Activated T-helper 1 cell treated with anti-CD3 and anti-CD28 coated beads, Interleukin-12 subunit alpha, Interleukin-12 subunit beta, Interleukin-2, Interleukin-4 antibody, amounts not matched to agents 30 ng/mL and 10 ng/mL and 1 ng/mL, durations not matched to agents 14 hours and 24 hours and 36 hours (primary cell): ENCODE data around the gene FCHO1. TPM values are rescaled to one million over a fixed set of nuclear protein-coding genes. Genes with fewer than 3 reads are reported as not detected.
A peak's percentile ranks its signal among the peaks of the same experiment; 100 is the strongest.

Experiments used
- DNase-seq: peaks from one replicate; pipeline ENCODE4 v3.0.0; 2021; ENCODE audit warnings: low spot score
- H3K27ac Mint-ChIP-seq: one replicate; pipeline ENCODE4 v1.8.0; 2021; ENCODE audit warnings: mild to moderate bottlenecking, mixed read lengths
- H3K27me3 Mint-ChIP-seq: one replicate; pipeline ENCODE4 v1.8.0; 2022; ENCODE audit warnings: mild to moderate bottlenecking, moderate library complexity, mixed read lengths; ENCODE audit not compliant: insufficient read depth
- H3K36me3 Mint-ChIP-seq: one replicate; pipeline ENCODE4 v1.8.0; 2021; ENCODE audit warnings: low read depth, mixed read lengths
- H3K4me1 Mint-ChIP-seq: one replicate; pipeline ENCODE4 v1.8.0; 2021; ENCODE audit warnings: low read depth, mixed read lengths
- H3K4me3 Mint-ChIP-seq: one replicate; pipeline ENCODE4 v1.8.0; 2021; ENCODE audit warnings: mild to moderate bottlenecking, moderate library complexity, mixed read lengths
- H3K9me3 Mint-ChIP-seq: one replicate; pipeline ENCODE4 v1.8.0; 2021; ENCODE audit warnings: mixed read lengths
- intact Hi-C: fragments of 100-400 bp; cut with micrococcal nuclease; formaldehyde crosslinking; loops from one replicate; pipeline ENCODE4 v1.15.1; 2024
- total RNA-seq: library from RNA; stranded (reverse); gene quantifications from 2 replicates; pipeline ENCODE4 v1.2.3, GENCODE V29; 2022

The FCHO1 gene
- total RNA-seq, 1 donor from 2014 or later, result 93.6 TPM

- intact Hi-C loops, result no loop called here
- peak overlapping the region; percentile 21 for H3K27ac Mint-ChIP-seq
- no peak for DNase-seq
- H3K27me3 Mint-ChIP-seq, result no peaks in the 10 kb centered on the region
- peaks cover 71% of the 10 kb centered on the region for H3K36me3 Mint-ChIP-seq
- peaks cover 4% of the 10 kb centered on the region for H3K9me3 Mint-ChIP-seq
- no peak overlapping the region for H3K4me3 Mint-ChIP-seq
- peaks cover 24% of the 10 kb centered on the region for H3K4me1 Mint-ChIP-seq
Measured at GRCh38 chr19:17836530-17836929, 85.3 kb downstream of the FCHO1 start.

GRCh38 chr19:17837972-17838371, 86.7 kb downstream of the FCHO1 start:
- no peak overlapping the region for H3K4me3 Mint-ChIP-seq
- H3K9me3 Mint-ChIP-seq, result peaks cover 4% of the 10 kb centered on the region
- no peak for DNase-seq
- H3K4me1 Mint-ChIP-seq, result peaks cover 24% of the 10 kb centered on the region
- intact Hi-C loops, result no loop called here
- H3K27ac Mint-ChIP-seq, result peak overlapping the region; percentile 84
- H3K27me3 Mint-ChIP-seq, result no peaks in the 10 kb centered on the region
- H3K36me3 Mint-ChIP-seq, result peaks cover 64% of the 10 kb centered on the region

Other genes with a start within 250 kb of the FCHO1 start
- 58.9 and 61.3 TPM in 2 replicates for gene PGLS, start 239.8 kb upstream of the FCHO1 start, total RNA-seq
- 115 and 117 TPM in 2 replicates for gene COLGALT1, start 195.8 kb upstream of the FCHO1 start, total RNA-seq
- 0.02 TPM in 1 of 2 replicates, not detected in the other for gene UNC13A, start 63.1 kb upstream of the FCHO1 start, total RNA-seq
- gene MAP1S, start 32.0 kb upstream of the FCHO1 start, total RNA-seq, result 81.7 and 83.7 TPM in 2 replicates
- gene B3GNT3, start 43.7 kb downstream of the FCHO1 start, total RNA-seq, result not detected in 2 replicates
- gene INSL3, start 70.0 kb downstream of the FCHO1 start, total RNA-seq, result 8.7 and 9.3 TPM in 2 replicates
- gene JAK3, start 96.5 kb downstream of the FCHO1 start, total RNA-seq, result 222 and 227 TPM in 2 replicates
- gene RPL18A, start 108.4 kb downstream of the FCHO1 start, total RNA-seq, result 2,494 and 2,556 TPM in 2 replicates
- 1.1 TPM in 2 replicates for gene SLC5A5, start 120.5 kb downstream of the FCHO1 start, total RNA-seq
- gene CCDC124, start 181.5 kb downstream of the FCHO1 start, total RNA-seq, result 122 and 128 TPM in 2 replicates
- not detected in 2 replicates for gene KCNN1, start 215.6 kb downstream of the FCHO1 start, total RNA-seq